NCI-H2227 (cell line): ENCODE data around the gene DPYSL5.

ENCODE experiments used
- DNase-seq: peaks from one replicate; lab custom pipeline; 2025; ENCODE audit not compliant: unreplicated experiment; lab: John Stamatoyannopoulos, UW

Gene DPYSL5

GRCh38 chr2:26898480-26899078 lies 50.6 kb downstream of the DPYSL5 start:
- DNase-seq, result no peak

- no peak for DNase-seq
Observed at GRCh38 chr2:26899500-26900164, 51.7 kb downstream of the DPYSL5 start.

DNA sequence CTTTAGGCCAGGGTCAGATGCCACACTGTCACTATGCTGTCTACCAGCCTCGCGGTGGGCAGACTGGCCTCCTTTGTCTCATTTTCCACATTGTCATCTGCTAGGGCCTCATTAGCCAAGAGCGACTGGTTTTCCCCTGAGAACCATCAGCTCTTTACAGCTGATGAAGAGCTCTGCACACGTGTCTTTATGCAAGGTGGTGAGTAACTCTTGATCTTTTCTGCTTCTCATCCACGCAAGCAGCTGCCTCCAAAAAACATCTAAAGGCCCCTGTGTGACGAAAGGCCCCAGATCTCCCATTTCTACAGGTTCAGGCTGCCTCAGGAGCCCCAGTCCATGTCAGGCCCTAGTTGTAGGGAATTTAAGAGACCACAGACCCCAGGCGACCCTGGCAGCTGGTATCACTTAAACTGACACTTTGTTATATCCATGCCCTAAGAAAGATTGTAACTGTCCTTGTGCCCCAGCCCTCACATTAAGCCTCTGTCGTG lies 52.9 kb downstream of the DPYSL5 start:
- DNase-seq, result no peak

DNA sequence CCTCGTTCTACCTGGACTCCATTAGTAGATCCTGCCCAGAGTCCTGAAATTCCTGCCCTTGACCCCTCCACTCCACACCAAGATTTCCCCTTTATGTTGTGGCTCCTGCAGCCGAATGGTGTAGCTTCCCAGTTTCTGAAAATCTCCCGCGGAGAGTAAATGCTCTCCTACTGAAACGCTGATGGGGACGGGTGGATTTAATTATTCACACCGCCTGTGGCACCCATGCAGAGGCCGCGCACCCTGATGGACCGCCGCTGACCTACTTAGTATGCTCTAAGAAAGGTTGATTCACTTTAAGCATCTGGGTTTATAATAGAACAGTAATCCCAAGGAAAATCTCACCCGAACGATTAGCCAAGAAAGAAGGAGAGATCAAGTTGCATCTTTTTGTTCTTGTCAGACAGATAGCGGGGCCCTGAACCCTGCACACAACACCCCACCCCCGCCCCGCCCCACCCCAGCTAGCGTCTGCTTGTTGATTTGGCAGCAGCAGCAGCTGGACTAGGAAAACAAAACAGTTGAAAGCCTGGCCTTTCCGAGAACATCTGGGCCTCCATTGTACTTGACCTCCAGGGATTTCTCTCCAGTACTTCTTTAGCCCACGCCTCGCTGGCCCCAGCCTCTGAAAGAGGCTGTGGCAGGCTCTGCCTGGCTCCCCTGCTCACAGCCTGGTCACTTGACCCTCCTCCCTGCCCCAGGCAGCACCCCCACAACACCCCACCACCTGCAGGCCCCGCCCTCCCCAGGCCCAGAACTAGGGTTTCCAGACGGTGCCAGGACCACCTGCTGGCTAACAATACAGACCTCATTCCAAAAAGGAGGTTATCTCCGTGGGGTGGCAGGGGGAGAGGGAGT lies 53.6 kb downstream of the DPYSL5 start:
- DNase-seq, result peak; percentile 73

GRCh38 chr2:26903676-26904075 lies 55.7 kb downstream of the DPYSL5 start:
- no peak for DNase-seq

- DNase-seq, result no peak
Observed at GRCh38 chr2:26904839-26905238, 56.9 kb downstream of the DPYSL5 start.

DNA sequence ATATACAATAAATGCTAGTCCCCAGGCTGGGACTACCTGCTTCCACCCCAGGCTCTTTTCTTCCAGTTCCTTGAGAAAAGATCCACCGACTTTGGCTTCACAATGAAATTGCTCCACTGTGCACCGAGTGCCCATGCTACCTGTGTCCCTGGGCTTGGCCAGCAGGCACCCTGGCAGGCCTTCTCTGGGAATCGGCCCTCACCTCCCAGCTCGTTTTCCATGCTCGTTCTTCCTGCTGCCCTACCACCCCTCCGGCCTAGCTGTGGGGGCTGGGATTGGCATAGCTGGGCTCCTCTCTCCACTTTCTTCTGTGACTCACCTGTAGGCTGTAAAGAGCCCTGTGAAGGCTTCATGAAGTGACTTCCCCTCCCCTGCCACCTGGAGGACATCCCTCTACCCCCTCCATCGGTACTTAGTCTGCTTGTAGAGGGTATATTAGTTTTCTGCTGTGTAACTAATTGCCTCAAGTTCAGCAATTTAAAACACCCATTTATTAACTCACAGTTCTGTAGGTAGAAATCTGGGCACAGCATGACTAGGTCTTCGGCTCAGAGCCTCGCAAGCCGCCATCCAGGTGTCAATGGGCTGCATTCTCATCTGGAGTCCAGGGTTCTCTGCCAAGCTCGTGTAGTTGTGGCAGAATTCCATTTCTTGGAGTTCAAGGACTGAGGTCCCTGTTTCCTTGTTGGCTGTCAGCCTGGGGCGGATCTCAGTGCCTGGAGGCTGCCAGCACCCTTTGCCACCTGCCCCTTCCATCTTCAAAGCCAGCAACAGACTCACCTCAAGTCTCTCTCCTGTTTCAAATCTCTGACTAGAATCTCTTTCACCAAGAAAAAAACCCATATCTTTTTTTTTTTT lies 57.6 kb downstream of the DPYSL5 start:
- DNase-seq, result no peak

DNA sequence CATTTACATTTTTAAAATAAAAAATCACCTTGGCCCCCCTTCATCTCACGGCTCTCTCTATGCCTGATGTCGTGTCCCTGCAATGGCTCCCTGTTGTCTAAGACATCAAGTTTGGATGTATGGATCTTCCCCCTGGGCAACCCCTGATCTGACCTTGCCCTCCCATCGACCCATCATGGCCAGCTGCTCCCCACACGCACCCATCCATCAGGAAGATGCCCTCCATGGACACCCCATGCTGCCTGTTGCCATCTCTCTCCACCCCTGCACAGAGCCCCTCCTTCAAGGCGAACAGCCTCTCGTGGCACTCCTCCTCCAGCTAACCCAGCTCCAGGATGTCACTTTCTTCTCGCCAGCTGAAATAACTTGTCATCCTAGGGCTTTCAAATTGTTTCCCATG lies 59.5 kb downstream of the DPYSL5 start:
- no peak for DNase-seq

GRCh38 chr2:26910176-26910575 lies 62.2 kb downstream of the DPYSL5 start:
- no peak for DNase-seq

DNA sequence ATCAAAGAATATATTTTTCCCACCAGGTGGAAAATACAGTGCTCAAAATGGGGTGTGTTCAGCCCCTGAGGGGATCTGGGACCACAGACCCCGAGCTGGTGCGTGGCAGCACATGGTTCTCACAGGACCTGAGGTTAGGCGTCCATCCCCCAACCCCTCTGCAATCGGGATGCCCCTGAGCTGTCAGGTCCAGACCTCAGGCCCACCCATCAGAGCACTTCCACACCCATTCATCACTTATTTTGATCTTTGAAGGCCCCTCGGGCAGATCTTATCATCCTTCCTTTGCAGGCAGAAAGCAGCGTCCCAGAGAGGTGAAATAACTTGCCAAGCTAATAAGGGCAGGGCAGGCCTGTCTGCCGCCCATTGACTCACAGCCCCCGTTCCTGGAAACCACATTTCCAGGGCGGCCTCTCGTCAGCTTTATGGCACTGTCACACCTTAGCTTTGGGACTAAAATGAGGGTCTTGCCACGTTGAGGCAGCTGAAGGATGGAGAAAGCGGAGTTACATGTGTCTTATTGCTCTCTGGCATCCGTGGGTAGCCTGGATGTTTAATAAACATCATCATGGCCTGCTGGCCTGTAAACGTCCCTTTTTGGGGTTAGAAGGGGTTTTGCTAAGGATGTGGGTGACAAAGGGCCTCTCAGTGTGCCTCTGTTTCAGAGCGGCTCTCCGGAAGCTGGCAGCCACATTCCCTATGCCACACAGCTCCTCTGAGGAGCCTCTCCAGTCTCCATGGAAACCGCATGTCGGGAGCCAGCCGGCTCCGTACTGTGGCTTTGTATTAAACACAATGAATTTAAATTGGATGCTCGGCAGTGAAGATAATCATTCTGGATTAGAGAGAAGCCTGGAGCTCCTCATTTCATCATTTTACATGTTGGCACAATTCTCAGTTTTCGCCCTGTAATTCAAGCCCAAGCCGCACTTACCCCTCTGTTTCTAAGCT lies 64.3 kb downstream of the DPYSL5 start:
- DNase-seq, result peak; percentile 95

- DNase-seq, result no peak
Observed at GRCh38 chr2:26913606-26913998, 65.7 kb downstream of the DPYSL5 start.

DNA sequence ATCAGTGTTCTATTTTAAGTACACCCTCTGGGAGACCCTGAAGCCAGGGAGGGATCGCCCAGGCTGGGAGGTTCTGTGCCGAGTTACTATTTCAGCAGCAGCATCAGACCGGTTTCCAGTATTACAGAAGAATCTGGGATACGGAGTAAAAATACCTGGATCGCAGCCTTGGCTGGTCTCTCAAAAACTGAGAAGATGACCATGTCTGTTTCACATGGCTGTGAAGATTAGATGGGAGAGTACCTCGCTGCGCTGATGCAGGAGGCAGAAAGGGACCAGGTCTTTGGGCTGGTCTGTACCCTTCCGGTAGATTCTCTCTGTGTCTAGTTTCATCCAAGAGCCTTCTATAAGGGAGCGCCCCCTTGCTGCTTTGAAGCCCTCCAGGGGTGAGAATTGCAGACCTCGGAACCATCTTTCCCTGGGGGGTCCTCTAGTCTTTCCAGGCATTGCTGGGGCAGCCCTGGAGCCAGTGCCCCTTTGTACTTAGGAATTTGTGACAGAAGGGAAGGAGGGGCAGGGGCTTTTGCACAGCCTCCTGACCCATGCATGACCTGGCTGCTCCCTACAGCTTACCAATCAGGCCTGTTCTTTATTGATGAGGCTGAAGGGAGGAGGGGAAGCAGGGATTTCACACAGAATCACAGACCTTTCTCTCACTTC lies 66.2 kb downstream of the DPYSL5 start:
- no peak for DNase-seq

- DNase-seq, result no peak
Observed at GRCh38 chr2:26914659-26915310, 66.9 kb downstream of the DPYSL5 start.

DNA sequence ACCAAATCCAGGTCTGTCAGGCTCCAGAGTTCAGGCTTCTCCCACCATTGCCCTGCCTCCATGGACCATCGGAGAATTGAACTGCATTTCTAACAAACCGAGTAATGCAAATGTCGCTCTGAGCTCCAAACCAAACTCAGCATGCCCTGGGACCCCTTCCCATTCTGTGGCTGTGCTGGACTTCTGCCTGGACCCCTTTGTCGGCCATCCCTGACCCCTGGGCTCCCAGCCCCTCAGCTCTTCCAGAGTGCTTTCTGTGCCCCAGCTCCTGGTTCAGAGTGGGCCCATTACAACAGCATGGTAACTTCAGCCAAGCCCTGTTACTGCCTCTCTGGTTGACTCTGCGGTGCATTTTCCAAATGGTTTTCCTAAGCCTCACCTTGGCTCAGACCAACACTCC lies 67.4 kb downstream of the DPYSL5 start:
- no peak for DNase-seq

DNA sequence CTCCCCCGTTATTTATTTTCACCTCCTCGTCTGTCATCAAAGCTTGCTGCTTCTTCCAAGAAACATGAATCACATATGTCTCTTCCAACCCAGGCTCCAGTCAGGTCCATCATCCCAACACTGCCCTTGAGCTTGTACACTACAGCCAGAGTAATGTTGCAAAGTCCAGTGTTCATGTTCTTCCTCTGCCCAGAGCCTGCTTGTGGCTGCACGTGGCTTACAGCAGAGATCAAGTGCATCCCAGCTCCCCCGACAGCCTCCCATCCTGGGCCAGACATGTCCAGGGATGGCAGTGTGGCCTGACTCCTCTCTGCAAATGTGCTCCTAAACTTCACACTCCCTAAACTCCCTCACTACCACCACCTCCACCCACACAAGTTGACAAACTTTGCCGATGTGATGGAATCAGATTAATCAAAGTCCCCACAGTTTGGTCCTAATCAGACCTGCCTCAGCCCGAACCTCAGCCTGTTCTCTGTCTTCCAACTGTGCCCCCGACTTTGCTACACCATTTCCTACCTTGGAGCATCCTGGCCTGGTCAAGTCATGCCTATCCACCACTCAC lies 68.3 kb downstream of the DPYSL5 start:
- no peak for DNase-seq

DNA sequence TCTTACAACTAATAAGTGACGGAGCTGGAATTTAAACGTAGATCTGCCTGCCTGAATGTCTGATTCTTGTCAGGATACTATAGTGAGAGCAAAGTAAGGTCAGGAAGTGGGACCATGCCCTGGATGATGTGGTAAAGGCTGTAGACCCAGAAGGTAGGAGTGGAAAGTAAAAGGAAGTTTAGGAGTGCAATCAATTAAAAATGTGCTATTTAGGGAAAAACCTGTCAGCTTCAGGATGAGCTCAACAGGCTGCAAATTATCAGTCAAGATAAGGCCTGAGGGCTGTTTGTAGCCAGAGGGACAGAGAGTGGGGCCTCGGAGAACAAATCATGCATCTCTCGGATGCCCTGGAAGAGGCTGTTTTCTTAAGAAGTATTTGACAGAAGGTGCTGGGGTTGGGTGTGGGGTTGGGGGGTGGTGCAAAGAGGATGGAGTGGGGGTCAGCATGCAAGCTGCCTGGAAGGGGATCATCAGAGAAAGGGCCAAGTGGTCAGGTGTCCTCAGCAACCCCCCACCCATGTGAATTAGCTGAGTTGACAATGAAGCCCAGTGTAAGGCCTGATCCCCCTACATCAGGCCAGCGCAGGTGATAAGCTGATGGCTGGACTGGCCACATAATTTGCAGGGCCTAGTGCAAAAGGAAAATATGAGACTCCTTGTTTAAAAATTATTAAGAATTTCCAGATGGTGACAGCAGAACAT lies 69.4 kb downstream of the DPYSL5 start:
- DNase-seq, result no peak

GRCh38 chr2:26921323-26921722 lies 73.4 kb downstream of the DPYSL5 start:
- DNase-seq, result no peak
